T-helper 9 cell (primary cell): Measurements from ENCODE around the gene TRIM62.
"Not testable (repeated sequence)": the region's sequence is repeated elsewhere in the genome, so short reads cannot be mapped to it uniquely, and the experiment has no call there.

ENCODE experiments used
- DNase-seq: peaks from one replicate; pipeline ENCODE4 v3.0.0-alpha.2; 2020

Gene TRIM62

DNA sequence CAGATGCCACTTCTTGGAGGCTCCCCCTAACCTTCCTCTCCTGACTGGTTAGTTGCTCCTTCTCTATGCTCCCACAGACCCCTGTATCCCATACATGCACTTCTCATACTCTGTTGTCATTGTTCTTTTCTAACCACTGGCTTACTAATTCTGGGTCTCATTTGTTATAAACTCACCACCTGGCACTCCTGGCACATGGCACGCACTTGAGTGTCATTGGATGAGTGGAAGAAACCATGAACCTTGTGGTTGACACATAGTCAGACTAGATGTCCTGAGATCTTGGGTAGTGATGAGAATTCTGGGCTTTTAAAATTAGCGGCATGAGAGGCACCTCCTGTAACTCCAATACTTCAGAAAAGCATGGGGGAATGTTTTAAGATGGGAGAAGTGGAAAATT is 49.3 kb downstream of the TRIM62 start:
- no peak for DNase-seq

- DNase-seq = no peak
These were observed 50.7 kb downstream of the TRIM62 start for GRCh38 chr1:33131191-33131590.

DNA sequence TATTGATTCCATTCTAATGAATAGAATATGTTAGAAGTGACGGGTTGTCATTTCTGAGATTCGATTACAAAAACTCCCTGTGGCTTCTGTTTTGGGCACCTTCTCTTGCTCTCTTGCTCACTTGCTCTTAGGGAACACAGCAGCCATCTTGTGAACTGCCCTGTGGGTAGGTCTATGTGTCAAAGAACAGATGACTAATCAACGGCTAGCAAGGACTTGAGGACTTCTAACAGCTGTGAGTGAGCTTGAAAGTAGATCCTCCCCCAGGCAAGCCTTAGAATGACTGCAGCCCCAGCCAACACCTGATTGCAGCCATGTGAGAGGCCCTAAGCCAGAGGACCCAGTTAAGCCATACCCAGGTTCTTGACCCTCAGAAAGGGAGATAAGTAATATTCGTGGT is 51.5 kb downstream of the TRIM62 start:
- DNase-seq = no peak

GRCh38 chr1:33128781-33129180 is 53.1 kb downstream of the TRIM62 start:
- DNase-seq = no peak

- DNase-seq = peak; percentile 97
These were observed 54.6 kb downstream of the TRIM62 start for GRCh38 chr1:33127001-33127823.

GRCh38 chr1:33126411-33127000 is 55.3 kb downstream of the TRIM62 start:
- no peak for DNase-seq

DNA sequence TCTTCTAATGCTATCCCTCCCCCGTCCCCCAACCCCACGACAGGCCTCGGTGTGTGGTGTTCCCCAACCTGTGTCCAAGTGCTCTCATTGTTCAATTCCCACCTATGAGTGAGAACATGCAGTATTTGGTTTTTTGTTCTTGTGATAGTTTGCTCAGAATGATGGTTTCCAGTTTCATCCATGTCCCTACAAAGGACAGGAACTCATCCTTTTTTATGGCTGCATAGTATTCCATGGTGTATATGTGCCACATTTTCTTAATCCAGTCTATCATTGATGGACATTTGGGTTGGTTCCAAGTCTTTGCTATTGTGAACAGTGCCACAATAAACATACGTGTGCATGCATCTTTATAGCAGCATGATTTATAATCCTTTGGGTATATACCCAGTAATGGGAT is 57.2 kb downstream of the TRIM62 start:
- not testable (repeated sequence) for DNase-seq

DNA sequence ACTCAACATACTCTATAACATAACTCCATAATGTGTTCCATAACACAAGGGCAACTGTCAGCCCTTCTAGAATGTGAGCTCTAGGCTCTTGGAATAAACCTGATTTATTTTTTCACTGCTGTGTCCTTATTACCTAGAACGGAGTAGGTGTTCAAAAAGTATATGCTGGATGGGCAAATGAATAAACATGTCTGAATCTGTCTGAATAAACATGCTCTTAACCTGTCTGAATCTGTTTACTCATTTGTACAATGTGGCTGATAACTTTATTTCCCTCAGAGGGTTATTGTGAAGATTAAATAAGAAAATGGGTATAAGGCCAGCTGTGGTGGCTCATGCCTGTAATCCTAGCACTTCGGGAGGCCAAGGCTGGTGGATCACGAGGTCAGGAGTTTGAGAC is 58.6 kb downstream of the TRIM62 start:
- no peak for DNase-seq

DNA sequence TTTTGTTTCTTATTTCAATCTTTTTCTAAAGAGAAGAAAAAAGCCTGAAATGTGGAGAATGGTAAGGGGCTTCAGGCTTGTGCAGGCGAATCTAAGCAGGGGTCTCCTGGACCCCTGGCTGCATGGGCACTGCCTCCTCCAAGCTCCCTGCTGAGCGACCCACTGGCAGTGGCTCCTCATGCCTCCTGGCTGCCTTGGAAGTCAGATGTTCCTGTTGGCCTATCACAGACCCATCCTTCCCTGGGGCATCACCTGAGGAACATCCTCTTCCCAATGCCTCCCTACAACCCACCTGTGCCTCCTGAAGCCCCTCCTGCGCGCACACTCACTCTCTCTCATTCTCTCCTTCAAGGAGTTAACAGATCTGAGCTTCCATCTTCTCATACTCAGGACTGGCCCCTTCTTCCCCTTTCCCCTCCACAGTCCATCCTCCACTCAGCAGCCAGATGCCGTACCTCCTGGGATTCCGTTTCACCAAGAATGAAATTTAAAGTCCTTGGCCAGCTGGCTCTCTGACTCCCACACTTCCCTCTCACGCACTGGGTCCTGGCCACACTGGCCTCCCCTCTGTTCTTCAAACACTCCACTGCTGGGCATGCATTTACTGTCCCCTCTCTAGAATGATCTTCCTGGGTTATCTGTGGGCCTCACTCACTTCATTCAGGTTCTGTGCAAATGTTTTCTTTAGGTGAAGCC is 59.2 kb downstream of the TRIM62 start:
- no peak for DNase-seq

- DNase-seq = no peak
These were observed 60.1 kb downstream of the TRIM62 start for GRCh38 chr1:33121728-33122127.

DNA sequence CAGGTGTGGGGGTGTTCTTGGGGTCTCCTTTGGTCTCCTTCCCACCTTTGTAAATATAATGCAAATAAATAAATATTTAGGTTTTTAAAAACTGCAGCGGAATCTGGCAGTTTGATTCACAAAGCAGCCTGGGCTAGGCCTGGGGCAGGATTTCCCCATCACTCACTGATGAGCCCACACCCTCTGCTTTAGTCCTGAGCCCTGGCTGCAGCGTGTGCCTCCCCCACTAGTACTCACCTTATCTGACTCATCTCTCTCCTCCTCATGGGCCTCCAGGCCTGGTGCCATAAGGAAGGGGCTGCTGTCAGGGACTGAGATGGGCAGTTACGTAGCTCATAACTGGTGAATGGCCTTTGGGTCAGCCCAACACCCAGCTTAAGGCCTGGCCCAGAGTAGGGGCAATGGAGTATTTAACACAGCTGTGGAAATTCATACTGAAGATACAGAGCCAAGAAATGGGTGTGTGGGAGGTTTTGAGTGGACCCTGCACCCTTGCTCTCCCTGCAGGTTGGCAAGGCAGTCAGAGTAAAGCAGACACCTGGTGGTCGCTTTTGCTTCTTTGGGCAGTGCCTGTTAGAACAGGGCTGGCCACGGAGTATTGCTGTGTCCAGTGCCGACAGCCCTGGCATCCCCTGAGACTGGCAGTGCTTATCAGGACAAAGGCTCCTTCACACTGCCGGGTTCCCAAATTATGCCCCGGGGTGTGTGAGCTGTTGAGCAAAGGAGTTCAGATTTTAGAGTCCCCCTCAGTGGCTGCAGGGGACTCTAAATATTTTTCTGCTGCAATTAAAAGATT is 61.2 kb downstream of the TRIM62 start:
- no peak for DNase-seq

DNA sequence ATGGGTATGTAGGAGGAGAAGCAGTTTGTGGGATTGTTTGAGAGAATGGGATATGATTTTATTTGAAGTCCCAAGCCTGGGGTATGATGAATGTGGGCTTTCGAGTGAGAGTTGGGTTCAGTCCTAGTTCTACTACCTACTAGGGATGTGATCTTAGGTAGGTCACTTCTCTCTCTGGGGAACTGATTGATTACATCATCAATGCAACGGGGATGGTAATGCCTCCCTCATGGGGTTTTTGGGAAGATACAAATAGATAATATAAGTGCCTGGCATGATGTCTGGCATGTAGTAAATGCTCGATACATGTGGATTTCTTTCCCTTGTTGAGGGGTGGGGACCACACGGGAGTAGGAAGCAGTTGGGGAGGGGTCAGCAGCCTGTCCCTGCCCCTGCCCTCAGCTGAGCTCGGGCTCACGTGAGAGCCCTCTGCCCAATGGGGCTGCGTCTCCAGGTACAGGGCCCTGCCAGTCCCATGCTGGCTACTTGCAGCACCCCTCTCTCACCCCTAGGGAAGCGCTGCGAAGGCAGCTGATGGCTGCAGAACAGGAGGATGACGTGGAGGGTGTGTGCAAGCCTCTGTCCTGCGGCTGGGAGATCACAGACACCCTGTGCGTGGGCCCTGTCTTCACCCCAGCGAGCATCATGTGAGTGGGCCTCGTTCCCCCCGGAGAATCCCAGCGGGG is 62.2 kb downstream of the TRIM62 start:
- no peak for DNase-seq

DNA sequence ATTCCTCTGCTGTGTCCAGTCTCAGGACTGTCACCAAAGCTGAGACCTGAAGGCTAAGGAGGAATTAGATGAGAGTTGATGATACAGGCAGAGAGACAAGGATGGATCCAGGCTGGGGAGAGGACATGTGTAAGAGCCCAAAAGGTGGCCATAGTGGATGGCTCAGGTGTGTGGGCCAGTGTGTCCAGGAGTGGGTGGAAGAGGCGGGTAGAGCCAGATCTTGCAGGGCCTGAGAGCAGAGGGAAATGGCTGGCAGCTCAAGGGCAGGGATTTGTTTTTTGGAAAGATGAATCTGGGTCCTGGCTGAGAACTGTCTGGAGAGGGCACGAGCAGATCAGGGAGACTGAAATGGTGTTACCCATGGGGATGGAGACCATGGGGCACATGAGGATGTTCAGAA is 62.8 kb downstream of the TRIM62 start:
- no peak for DNase-seq

DNA sequence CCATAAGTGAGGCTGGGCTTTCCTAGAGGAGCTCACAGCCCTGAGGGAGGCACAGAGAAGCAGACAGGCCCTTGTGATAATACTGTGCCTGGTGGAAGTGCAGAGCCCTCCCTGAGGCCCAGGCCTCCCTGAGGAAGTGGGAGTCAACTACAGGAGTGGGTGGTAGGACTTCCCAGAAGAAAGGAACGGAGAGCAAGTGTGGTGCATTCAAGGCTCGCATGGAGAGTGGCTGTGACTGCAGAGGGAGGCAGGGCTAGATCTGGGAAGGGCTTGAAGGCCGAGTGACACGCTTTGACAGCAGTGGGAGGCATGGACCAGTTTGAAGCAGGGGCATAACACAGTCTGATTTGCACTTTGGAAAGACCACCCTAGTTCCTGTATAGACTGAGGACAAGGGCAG is 63.6 kb downstream of the TRIM62 start:
- no peak for DNase-seq

- DNase-seq = no peak
These were observed 64.3 kb downstream of the TRIM62 start for GRCh38 chr1:33117440-33118085.

DNA sequence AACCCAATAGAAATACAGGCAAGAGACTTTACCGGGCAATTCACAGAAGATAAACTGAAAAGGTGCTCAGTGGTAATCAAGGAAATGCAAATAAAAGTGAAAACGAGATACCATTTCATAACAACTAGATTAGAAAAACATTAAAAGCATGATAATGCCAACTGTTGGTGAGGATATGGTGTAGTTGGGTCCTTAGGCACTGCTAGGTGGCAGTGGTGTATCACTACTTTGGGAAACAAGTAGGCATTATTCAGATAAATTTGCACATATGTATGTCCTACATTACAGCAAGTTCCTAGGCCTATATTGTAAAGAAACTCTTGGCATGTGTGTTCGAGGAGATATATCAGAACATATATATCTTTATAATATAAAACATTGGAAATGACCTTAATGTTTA is 69.9 kb downstream of the TRIM62 start:
- no peak for DNase-seq

GRCh38 chr1:33110477-33110876 is 71.4 kb downstream of the TRIM62 start:
- DNase-seq = no peak

GRCh38 chr1:33100119-33100415 is 81.8 kb downstream of the TRIM62 start:
- DNase-seq = not testable (repeated sequence)

GRCh38 chr1:33099290-33100118 is 82.3 kb downstream of the TRIM62 start:
- peak; percentile 54 for DNase-seq

DNA sequence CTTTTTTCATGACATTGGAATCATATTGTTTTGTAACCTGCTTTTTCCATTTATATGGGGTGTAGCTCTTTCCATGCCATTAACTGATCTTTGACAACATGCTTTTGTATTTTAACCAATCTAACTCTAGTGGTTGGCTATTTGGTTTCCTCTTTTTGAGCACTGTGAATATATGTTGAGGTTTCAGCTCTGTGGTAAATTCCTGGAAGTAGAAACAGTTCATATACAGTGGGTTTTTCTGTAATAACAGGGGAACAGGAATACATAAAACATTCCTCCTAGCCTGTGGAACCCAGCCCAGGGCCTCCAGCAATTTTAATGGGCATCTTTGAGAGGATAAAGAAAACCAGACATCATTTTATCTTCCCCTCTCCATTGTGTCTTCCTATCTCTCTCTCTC is 83.5 kb downstream of the TRIM62 start:
- no peak for DNase-seq

DNA sequence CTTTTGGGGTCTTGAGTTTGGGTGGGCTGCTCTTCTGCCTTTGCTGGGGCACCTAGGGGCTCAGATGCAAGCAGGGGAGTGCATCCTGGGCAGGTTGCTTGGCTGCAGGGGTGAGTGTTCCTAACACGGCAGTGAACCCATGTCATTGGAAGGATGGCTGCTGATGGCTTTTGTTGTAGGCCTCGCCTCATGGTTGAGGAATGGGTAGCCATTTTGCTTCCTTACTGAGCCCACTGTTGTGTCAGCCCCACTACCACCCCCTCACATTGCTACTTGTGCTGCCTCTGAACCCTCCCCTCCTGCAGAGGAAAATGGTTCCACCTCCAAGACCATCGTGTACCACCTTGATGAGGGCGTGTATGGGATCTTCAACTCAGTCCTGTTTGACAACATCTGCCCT is 84.1 kb downstream of the TRIM62 start:
- no peak for DNase-seq
